Sciatic nerve (tissue), 2 donors: ENCODE results near the gene LRRC7. TPM values are rescaled to one million over a fixed set of nuclear protein-coding genes. Genes with fewer than 3 reads are reported as not detected.

Source experiments
- ATAC-seq: fragments of 200-7000 bp; cut with Tn5 transposase; one replicate; pipeline ENCODE4 v1.9.1; 2020; ENCODE audit warnings: mild to moderate bottlenecking, moderate library complexity
- DNase-seq: peaks from one replicate; pipeline ENCODE4 v3.0.0-alpha.2; 2020; ENCODE audit warnings: low spot score
- intact Hi-C: fragments of 100-400 bp; cut with DNase I; formaldehyde crosslinking; loops from one replicate; pipeline ENCODE4 v1.14.2; 2022
- total RNA-seq: library from RNA; stranded (reverse); fragmentation: NEBNext Ultra II Directional; extraction: Animal tissue kit (Norgen Biotek cat#: 25700); gene quantifications from one replicate; pipeline ENCODE4 v1.2.1, GENCODE V29; 2021
- donor health status: DM: no; HTN: no; CAD: no.
- donor health status: DM: no; HTN: no; CAD: no.

Gene LRRC7
- total RNA-seq, 1 donor from 2014 or later = 42.4 TPM

DNA sequence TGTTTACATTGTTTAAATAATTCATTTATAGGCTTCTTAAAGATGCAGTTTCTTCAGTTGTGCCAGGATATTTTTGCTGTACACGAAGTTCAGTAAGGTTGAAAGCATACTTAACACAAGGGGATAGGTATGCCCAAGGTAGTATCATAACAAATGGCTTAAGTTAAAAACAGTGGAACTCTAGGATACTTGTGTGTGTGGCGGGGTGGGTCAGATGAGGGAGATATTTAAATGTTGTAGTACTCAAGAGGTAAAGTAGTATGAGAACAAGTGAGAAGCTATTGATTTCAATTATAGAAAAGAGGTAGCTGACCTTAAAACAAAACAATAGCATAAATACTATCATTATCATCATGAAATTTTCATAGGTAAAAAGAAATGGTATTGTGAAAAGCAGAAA is 6.2 kb downstream of the LRRC7 start:
- DNase-seq (no peak), ATAC-seq (no peak)
- intact Hi-C loops = no loop called here

DNA sequence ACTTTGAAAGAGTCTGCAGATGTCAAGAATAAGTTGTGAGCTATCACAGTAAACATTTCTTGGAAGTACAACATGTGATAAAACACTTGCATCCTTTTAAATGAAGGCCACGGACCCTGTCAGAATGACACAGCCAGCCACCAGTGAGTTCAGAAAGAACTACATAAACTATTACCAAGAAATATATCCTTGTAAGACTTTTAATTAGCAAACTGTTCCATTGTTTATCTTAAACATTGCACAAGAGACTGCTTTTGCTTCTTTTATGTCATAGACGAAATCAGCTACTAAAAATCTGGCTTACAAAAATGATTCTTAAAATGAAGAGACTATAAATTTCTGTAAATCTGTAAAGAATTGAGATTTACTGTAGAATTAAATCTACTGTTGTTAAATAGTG is 17.9 kb downstream of the LRRC7 start:
- DNase-seq (no peak), ATAC-seq (no peak)
- intact Hi-C loops = no loop called here

DNA sequence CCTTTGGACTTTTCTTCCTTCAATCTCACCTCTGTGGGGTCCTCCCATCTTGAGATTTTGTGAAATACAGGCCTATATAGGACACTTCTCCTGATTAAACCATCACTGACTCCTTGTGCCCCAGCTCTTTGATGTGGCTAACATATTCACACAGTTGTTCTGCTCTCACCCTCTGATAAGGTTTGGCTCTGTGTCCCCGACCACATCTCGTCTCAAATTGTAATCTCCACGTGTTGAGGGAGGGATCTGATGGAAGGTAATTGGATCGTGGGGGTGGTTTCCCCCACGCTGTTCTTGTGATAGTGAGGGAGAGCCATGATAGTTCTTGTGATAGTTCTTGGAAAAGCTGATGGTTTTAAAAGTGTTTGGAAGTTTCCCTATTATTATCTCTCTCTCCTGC is 19.7 kb downstream of the LRRC7 start:
- intact Hi-C loops = no loop called here
- DNase-seq = no peak
- ATAC-seq = no peak

DNA sequence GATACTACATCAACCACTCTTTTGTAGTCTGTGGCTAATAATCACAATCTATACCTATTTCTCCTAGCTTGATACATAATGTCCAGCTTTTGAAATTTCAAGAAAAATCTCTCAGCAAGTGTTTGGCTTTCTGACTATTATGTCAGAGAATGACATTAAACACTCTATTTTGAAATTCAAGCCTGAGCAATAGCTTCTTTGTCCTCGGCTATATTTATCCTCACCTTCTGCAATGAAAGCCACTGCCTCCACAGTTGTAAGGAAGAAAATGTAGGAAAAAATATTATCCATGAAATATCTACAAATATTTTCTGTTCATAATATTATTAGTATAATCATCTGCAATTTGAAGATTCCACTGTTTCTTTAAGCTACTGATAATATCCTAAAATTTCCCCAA is 22.1 kb downstream of the LRRC7 start:
- intact Hi-C loops = loop anchor here (1.0 kb wide), 1 partner anchor 19 kb away; no protein-coding TSS in a partner anchor
- DNase-seq (no peak), ATAC-seq (no peak)

DNA sequence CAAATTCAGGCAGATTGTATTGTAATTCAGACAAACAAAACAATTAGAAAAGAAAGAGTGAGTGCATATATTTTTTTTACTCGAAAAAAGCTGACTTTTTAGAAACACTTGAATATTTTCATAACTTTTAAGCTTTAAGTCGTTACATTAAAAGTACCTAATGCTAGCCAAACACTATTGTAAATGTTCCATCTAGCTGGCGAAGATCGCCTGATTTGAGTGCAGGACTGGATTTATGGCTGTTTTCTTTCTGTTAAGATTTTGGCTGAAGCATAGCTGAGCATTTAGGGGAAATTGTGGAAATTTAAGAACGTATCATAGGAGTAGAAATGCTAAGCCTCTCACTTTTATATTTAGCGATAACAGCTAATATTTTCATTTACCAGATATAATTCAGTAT is 24.6 kb downstream of the LRRC7 start:
- intact Hi-C loops = no loop called here
- no peak for ATAC-seq
- no peak for DNase-seq

DNA sequence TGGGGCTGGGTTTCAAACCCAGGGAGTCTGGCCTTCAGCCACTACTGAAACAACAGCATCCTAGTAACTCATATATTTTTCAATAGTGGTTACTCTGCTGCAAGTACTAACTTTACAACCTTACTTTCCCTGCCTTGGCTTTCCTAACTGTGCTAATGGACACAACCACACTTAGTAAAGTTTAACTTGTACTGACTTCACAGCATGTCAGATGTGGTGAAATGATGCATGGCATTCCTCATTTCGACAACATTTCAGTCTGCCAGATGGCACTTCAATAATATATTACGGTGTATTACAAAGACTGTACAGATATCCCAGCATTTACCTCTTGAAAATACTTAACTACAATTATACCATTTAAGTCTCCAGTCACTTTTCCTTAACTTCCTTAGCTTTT is 27.8 kb downstream of the LRRC7 start:
- no peak for ATAC-seq
- no peak for DNase-seq
- intact Hi-C loops = no loop called here

DNA sequence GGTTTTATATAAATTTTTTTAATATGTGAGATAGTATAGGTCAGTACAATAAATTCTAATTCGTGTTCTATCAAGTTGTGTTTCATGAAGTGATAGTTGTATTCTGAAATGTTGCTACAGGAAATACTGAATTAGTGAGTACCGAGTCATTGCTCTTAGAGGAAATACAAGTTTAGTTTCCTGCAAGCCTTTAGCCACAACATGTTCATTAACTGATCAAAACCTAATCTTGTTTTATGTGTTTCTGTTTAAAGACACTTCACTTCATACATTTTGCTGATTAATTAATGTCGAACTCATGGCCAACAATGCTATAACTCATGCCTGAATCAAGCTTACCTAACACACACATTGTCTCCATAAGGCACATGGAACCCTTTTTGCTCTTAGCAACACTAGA is 43.6 kb downstream of the LRRC7 start:
- intact Hi-C loops = no loop called here
- DNase-seq (no peak), ATAC-seq (no peak)

DNA sequence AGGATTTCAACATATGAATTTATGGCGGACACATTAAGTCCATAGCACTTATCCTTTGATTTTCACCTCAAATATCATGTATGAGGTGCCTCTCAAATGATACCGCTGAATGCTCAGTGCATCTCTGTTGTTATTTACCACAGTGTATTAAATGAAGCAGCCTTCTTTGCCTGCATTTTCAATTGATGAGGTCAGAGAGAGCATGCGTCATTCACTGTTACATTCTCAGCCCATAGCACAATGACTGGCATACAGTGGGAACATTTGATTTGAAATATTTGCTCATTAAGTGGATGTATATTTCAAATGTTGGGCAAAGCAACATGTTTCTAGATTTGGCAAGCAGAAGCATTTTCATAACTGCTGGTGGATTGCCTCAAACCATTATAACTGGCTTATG is 45.7 kb downstream of the LRRC7 start:
- no peak for DNase-seq
- intact Hi-C loops = no loop called here
- no peak for ATAC-seq

DNA sequence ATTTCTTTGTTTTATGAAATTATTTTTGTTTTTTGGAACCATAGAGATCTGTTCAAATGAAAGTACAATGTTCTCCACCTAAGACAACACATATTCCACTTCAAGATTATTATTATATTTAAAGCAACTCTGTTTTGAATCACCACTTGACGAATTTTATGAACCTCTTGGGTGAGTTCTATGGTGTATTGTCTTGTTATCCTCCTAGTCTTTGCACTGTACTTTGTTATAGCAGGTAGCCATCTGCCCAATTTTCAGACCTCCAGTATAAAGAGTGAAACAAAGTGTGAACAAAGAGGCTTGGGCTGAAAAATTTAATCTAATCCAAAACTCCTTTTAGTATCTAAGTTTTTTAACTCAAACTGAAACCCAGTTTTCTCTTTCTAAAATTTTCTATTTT is 71.0 kb downstream of the LRRC7 start:
- ATAC-seq = no peak
- DNase-seq = no peak
- intact Hi-C loops = no loop called here

DNA sequence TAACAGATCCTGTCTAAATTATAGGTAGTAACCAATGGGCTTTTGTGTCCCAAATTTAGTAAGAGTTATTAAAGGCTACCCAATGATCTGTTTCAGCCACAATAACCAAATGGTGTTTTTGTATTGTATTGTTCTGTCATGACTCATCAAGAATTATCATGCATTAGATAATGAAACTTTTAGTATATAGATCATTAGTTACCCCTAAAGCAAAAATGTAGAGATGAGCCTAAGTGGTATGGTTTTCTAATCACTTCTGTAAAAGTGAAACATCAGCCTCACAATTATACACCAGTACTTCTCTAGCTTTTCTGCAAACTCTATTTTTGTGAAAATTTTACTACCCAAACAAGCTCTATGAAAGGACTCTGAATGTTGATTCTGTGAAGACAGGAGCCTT is 71.4 kb downstream of the LRRC7 start:
- ATAC-seq (no peak), DNase-seq (no peak)
- intact Hi-C loops = no loop called here

DNA sequence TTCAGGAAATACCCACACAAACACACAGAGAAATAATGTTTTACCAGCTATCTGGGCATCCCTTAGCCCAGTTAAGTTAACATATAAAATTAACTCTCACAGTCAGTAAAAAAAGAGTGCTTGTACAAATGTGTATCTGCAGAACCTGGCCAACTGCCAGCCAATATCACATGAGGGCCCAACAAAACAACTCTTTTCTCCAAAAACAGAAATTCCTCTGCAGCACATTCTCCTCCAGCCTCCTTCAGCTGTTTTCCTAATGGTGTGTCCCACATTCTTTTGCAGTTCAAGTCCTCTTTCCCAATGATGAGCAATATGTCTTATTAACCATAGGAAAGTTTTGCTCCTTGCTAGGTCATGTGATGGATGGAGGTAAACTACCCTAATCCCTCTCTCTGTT is 75.5 kb downstream of the LRRC7 start:
- intact Hi-C loops = no loop called here
- DNase-seq (no peak), ATAC-seq (no peak)

DNA sequence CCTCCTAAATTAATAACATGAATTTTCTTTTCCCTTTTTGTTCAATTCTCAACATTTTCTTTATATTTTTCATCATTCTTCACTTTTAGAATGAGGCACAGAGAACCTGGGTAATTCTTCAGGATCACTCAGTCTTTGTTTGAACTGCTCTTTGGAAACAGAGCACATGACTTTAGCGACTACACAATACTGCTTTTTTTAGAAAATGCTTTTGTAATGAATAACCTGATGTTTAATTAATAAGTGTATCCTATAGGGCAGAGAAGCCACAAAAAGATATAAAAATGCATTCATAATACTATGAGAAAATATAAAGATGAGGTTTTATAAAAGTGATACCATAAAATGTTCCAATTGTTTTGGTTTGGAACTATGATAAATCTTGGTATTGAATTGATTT is 77.8 kb downstream of the LRRC7 start:
- DNase-seq = no peak
- intact Hi-C loops = no loop called here
- no peak for ATAC-seq

DNA sequence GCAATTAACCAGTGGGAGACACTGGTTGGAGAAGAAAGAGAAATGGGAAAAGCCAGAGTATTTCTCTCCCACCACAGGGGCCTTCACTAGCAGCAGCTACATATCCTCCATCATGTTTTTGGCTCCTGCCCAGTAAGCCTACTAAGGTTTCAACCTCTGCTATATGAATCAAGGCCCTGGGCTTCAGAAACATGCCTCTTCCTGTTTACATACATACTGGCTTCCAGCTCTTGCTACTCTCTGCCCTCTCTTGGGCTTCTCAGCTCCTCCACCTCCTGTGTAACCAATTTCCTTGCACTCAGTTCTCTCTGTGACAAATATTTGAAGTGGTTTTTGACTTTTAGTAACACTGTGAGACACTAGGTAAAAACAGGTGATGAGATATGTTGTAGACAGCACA is 80.8 kb downstream of the LRRC7 start:
- intact Hi-C loops = no loop called here
- DNase-seq = no peak
- ATAC-seq = no peak

DNA sequence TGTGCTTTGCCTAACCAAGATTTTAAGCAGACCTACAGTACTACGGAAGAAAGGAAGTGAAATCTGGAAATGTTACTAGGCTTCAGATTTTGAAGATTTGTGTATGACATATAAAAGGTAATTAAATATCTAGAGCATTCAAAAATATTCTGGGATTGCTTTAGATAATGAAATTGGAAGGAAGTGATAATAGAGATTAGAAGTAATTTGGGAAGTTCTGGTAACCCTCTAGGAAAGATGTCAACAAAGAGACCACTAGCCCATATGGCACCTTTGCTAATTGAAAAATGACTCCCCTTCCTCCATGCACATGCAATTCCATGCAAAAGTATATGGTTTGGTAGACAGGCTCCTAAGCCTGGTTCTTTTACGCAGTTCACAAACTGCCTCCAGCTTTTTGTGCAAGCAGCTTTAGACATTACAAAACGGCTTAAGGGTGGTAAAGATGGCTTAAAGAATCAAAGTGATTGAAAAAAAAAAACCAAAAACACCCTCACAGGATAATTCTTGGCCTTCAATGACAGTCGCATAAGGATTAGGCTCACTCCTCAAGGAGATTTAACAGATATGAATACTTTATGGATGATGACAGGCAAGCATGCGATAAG is 81.8 kb downstream of the LRRC7 start:
- no peak for ATAC-seq

DNA sequence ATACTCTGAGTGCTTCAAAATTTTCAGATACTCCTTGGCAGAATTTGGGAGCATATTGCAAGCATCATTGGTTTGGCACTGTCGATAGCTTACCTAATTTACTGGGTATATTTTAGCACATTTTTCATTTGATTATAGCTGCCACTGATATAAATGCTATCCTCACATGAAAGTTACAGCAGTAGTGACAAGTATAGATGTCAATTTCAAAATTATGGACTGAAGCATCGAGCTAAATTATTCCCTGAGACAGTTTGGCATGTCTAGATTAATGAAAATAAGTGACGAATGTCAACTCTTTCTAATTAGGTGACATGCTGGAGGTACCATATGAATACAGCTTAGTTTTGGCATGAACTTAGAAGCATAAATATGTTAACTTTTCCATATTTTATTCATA is 83.1 kb downstream of the LRRC7 start:
- no peak for ATAC-seq
- intact Hi-C loops = no loop called here
- DNase-seq = no peak

More for the DNA sequence above, 81.8 kb downstream of the LRRC7 start:
- DNase-seq = no peak
- intact Hi-C loops = no loop called here

DNA sequence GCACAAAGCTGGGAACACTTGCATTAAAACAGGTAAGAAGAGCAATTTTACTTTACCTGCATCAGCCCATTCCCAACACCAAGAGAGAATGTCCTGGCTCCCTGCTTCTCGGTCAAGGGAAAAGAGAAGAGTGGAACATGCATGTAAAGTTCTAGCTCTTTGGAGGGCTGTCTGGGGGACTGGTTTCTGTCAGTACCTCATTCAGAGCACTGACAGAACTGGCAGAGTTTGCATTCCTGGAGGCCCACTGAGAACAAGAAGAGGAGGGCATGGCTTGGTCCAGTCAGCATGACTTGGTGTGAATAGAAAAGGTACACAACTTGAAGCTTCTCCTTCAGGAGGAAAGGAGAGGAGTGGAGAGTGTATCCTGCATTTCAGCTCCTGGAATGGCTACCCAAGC is 83.9 kb downstream of the LRRC7 start:
- ATAC-seq = no peak
- intact Hi-C loops = no loop called here
- no peak for DNase-seq

DNA sequence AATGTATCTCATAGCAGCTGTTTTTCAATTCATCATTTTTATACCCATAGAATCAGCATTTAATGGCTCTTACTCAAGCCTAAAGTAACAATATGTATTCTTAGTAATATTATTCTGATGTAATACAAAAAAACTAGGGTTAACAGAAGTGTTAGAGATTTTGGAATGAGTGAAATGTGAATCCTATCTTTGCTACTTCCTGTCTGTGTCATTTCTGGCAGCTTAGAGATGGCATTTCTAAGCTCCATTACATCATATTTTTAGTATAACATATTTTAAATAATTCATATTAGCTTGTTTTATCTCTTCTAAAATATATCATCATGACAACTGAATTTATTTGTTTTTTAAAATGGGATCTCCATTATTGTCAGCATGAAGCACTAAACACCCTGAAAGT is 90.2 kb downstream of the LRRC7 start:
- ATAC-seq = no peak
- DNase-seq = no peak
- intact Hi-C loops = no loop called here

DNA sequence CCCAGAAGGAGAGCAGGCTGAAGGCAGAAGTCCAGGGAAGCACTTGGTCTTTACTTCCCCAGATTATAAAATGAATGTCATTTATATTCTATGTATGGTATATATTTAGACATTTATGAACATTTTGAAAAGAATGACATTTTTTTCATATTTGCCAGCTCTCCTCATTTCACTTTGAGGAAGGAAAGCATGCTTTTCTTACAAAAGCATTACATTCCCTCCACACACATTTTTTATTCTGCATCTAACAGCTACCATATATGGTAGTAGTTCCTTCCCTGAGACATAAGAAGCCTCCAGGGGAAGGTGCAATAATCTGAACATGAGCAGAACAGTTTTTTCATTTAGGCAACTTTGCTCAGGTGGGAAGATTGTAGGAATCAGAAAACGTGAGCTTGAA is 94.0 kb downstream of the LRRC7 start:
- intact Hi-C loops = no loop called here
- DNase-seq (no peak), ATAC-seq (no peak)

DNA sequence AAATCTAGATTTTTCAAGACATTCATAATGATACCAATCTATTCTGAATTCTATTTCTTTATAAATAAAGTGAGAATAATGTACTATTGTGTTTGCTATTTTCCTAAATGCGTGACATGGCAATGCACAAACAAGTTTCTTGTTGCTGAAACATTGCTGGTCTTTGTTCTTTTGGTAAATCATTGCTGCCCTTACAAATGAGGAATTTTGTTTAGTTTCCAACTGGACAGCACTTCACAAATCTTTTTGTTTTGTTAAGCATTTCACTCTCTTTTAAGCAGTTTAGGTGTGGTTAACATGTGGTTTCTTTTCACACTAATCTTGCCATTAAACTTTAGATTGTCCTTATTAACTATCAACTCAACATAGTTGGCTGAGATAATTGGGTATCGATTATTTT is 94.6 kb downstream of the LRRC7 start:
- no peak for DNase-seq
- ATAC-seq = no peak
- intact Hi-C loops = no loop called here

DNA sequence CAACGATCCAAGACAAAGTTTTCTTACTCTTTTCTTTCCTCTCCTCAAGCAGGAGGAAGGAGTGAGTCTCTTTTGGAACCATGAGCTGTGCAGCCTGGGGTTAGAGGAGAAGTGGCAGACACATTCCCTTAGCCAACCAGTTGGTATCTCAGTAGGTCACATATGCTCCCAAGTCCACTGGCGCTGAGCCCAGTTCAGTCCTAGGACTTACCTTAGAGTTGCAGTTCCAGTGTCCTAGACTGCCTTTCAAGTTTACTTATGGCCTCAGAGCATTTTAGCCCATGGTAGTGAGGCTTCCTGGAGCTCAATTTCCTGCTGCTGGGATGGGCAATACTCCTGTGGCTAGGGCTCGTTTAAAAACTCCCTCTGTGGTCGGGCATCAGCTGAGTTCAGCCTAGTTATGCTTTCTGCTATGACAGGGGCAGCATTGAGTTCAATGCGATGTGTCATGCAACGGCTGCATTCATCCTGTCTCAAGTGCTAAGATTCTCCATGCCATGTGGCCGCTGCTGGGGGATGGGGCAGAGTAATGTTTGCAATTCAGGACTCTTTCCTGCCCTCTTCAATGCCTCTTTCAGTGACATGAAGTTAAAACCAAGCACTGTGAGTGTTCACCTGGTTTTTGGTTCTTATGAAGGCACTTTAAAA is 103.8 kb downstream of the LRRC7 start:
- ATAC-seq = no peak
- intact Hi-C loops = no loop called here
- DNase-seq = no peak

DNA sequence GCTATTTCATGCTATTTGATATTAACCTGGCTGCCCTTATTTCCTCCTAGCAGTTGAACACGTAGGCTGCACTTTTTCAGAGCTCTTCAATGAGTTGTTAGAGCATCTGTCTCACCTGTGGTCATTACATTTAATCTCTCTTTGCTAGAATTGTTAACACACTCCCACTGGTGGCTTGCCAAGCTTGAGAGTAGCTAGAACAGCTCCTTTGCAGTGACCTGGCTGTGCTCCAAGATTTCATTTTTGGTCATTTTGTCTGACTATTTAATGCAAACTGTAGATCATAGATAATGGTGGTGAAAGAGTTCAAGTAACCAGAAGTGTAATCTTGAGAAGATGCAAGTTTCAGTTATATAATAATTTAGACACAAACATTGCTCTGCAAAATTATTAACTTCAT is 105.6 kb downstream of the LRRC7 start:
- ATAC-seq (no peak), DNase-seq (no peak)
- intact Hi-C loops = no loop called here
